ENCODE measurements around the gene CD48.
"Not testable (repeated sequence)": the region's sequence is repeated elsewhere in the genome, so short reads cannot be mapped to it uniquely, and the experiment has no call there.

CD48 gene

GRCh38 chr1:160710517-160711252 lies 937 bp downstream of the CD48 start:
- no peak for DNase-seq

DNA sequence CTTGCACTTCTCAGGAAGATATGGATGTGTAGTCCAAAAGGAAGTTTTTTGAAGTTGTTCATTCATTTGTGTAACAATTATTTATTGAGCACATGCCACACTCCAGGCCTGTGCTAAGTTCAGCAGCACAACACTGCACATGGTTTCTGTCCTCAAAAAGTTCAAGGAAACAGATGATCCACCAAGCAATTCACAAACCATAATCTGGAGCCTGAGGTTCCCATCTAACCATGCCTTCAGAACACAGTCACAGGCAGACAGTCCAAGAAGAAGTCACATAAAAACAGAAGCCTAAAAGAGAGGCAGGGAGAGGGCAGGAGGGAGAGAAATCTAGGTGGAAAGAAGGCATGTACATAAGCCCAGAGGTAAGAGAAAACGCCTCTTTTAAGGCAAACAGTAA lies 1.9 kb downstream of the CD48 start:
- no peak for DNase-seq

DNA sequence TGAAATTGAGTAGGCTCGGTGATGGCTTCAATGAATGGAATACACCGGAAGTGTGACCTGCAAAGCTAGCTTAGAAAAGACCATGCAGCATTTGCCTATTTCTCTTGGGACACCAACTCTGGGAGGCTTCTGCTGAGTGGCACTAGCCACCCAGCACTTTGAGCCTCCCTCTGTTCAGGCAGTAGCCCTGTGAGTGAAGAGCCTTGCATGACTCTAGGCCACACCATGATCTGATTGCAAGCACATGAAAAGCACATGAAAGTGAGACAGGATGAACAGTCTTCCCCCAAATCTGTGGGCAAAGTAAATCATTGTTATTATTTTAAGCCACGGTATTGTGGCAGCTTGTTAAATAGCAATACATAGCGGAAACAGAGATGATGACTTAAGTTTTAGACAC lies 2.8 kb downstream of the CD48 start:
- no peak for DNase-seq

DNA sequence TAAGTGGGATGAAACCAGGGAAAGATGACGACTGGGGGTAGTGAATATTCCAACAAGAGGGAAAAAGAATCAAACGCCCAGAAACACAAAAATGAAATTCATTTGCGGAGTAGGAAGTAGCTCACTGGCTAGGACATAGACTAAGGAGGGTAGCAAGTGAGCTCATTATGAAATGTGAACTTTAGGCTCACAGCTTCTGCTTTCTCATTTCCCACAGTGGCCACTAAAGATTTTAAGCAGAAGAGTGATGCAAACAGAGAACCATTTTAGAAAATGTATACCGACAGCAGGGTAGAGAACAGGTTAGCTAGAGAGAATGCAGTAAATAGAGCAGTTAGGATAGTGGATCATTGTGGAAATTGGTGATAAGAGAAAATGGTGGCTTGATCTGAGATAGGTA lies 3.5 kb downstream of the CD48 start:
- DNase-seq, result no peak

DNA sequence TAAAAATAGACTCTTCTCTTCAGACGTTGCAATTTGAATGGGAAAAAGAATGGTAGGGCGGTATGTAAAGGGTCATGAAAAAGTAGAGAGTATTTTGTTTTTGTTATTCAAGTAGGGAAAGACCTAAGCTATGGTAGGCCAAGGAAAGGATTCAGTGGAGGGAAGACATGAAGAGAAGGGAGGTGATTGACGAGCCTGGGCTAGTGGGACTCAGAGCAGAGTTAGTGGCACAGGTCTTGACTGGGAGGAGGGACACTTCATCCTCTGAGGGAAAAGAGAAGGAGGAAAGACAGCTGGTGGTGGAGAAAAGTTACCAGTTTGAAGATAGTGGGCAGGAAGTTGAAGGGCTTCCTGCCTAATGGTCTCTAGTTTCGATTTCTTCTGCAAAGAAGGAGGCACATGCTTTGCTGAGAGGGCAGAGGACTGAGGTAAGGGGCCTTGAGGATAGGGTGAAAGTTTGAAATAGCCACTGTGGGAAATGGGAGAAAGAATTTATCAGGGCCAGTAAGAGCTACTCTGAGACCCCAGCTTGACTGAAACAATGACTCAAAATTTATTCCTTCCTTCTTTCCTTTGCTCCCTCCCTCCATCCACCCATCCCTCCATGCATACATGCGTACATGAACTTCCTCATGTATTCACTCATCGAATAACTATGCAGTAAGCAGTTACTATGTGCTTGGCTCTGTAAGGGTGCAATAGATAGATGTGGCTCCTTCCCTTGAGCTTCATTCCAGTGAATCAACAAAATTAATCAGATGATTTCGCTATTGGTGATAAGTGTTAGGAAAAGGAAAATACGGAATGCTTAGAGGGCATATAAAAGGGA lies 4.2 kb downstream of the CD48 start:
- no peak for DNase-seq

DNA sequence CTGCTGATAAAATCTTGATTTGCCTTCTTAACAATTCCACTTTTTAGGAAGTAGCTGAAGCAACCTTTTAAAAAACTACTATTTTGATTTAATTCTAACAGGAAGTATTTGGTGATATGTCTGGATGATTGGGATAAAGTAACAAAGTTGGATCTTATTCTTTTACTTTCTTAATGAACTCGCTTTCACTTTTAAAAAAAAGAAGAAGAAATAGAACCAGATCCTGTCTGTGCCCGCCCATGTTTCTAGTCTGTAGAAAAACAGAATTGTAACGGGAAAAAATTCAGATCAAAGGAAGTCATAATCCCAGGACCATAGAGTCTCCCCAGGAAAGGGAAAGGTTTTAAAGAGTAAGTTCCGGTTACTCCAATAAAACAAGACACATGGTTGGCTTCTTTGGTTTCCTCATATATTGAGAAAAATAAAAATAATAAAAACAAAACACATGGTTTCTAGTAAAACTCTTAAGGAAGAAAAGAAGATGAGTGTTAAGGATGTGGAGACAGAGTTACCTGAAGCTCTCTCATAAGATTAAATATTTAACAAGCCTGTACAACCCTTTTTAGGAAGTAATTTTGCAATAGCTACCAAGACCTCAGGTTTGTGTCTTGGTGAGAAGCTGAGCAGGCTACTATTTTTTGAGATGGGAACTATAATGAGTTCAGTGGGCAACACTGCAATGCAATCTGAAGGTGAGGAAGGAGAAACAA lies 4.9 kb downstream of the CD48 start:
- no peak for DNase-seq

- no peak for DNase-seq
Measured at GRCh38 chr1:160705742-160706141, 5.9 kb downstream of the CD48 start.

DNA sequence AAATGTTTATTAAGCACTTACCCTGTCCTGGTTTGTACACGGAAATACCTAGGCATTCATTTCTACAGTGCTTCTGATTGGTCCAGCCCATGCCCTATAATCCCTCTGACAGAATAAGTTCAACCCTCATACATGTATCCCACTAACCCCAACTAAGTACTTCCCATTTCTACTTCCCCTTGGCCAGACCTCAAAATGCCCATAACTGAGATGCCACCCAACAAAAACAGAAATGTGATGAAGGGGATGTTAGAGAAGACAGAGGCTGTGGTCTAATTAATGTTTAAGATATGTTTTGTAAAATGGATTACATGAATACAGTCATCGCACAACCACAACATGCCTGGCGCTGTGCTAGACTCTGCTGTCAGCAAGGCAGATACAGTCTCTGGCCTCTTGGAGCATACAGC lies 6.4 kb downstream of the CD48 start:
- not testable (repeated sequence) for DNase-seq

DNA sequence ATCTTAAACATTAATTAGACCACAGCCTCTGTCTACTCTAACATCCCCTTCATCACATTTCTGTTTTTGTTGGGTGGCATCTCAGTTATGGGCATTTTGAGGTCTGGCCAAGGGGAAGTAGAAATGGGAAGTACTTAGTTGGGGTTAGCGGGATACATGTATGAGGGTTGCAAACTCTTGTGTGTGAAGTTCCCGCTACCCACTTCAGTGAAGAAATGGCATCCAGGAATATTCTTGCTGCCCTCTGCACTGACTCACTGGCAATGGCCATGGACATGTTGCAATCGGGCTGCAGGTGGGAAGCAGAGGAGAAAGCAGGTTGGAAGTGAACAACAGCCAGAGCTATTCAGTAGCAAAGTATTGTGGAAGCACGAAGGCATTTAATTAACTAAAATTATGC lies 7.4 kb downstream of the CD48 start:
- DNase-seq, result no peak

DNA sequence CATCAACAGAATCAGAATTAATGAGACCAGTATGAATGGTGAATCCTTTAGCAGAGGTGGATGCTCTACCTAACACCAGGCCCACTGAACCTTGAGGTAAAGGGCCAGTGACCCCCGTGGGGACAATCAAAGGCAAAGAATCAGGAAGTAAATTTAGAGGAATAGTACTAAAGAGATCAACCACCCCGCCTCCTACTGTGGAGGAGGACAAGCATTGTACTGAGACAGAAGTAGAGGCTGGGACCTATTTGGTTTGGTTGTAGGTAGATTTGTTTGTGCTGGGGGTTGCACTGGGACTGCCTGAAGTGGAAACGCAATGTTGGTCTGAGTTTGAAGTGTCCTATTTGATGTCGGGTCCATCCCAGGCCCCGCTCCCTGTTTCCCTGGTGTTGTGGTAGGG lies 9.5 kb downstream of the CD48 start:
- no peak for DNase-seq

GRCh38 chr1:160692390-160692789 lies 19.2 kb downstream of the CD48 start:
- not testable (repeated sequence) for DNase-seq

DNA sequence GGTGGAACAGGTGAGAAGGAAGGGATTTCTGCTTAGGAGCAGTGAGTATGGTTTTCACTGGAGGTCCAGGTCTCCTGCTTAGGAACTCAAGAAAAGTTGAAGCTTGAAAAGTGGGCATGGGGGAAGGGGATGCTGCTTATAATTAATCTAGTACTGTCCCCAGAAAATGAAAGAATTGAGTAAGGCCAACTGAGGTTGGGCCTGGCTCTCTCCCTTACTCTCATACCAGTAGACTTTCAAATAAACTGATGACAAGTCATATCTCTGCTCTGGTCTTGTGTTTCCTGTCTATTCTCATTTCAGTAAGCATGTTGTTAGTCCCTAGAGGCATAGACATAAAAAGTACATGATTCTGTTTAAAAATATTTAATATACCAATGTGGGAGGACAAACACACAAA lies 26.4 kb downstream of the CD48 start:
- no peak for DNase-seq

DNA sequence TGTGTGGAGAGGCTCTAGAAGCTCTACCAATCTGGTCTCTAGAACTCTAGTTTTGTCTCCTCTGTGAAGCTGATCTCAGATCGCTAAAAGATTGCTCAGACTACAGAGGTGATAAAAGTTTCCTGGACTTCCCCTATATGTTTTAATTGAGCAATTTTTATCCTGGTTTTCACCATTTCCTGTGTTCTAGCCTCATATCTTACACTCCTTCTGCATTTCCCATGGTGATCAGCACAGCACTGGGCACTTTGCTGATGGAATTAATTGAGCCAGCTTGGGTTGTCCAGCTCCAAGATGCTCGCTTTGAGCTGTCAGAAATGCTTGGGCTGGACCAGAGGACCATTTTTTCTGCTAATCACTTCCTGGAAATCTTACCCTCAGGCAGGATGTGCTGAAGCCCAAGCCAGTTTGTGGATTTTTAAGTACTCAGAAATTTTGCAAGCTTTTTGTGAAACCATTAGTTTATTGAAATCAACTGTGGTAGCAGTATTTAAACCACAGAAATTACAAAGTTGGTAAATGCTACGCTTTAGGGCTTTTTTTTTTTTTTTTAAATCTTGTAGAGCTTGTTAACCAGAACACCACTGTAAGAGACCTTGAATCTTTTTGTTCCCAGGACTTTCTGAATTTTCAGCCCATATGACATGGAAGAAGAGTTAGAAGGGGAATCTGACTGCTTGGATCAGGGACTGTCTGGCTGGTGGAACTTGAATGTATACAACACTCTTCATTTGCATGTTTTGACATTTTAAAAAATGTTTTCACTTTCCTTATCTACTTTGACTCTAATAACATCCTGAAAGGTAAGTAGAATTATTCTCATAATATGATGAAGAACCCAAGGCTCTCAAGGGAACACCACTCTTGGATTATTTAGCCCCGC lies 28.4 kb downstream of the CD48 start:
- DNase-seq, result no peak

DNA sequence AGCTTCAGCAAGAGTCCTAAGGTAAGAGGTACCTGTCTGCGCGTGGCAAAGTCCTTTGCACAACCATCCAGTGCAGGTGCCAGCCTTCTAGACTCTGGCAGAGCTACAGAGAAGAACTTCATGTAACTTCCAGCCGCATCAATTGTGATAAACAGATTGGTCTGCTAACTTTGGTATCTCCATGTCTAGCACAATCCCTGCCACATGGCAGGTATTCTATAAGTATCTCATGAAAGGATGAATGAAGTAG lies 29.8 kb downstream of the CD48 start:
- DNase-seq, result no peak

- peak; percentile 39 for DNase-seq
Measured at GRCh38 chr1:160681066-160681890, 30.3 kb downstream of the CD48 start.

GRCh38 chr1:160680399-160680798 lies 31.2 kb downstream of the CD48 start:
- DNase-seq, result no peak

- DNase-seq, result no peak
Measured at GRCh38 chr1:160679893-160680292, 31.7 kb downstream of the CD48 start.

DNA sequence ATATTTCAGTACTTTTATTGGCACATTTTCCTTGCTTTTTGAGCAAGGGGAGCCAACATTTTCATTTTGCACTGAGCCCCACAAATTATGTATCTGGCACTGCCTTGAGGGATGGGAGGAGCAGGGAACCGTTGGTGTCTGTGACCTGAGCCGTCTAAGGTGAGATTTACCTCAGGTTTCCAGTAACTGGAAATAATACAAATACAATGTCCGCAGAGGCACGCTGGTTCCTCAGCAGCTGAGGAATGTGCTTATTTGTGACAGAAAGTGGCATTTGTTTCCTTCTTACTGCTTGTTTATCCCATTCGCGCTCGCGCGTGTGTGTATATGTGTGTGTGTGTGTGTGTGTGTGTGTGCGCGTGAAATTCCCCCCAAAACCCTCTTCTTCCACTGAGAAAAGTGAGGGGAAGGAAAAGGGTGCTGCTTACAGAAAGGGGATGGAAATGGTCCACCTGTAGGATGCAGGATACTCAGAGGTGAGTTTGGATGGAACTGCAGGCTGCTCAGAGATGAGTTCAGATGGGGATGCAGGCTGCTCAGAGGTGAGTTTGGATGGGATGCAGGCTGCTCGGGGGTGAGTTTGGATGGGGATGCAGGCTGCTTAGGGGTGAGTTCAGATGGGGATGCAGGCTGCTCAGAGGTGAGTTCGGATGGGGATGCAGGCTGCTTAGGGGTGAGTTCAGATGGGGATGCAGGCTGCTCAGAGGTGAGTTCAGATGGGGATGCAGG lies 34.6 kb downstream of the CD48 start:
- DNase-seq, result no peak

GRCh38 chr1:160675641-160676410 lies 35.8 kb downstream of the CD48 start:
- DNase-seq, result peak; percentile 20

- DNase-seq, result no peak
Measured at GRCh38 chr1:160674415-160674814, 37.2 kb downstream of the CD48 start.
